Measurements from ENCODE around the gene SLC39A9. TPM values are rescaled to one million over a fixed set of nuclear protein-coding genes. Genes with fewer than 3 reads are reported as not detected.

Gene SLC39A9
- total RNA-seq, 1 experiment from 2014 or later = 44.1 TPM

GRCh38 chr14:69484444-69485314 lies 86.2 kb downstream of the SLC39A9 start, which contains the start of gene PLEKHD1 (continued):
- TF ChIP-seq OVOL2 (CRISPR knock-in tag; IDR thresholded peaks at IDR 0.05; ENCODE audit: borderline replicate concordance) (no peak), FOXP1 (CRISPR knock-in tag; IDR thresholded peaks at IDR 0.05; ENCODE audit: borderline replicate concordance) (no peak; the same call in 1 of the 2 replicates), ATF1 (CRISPR knock-in tag; IDR thresholded peaks at IDR 0.05) (no peak), JUN (CRISPR knock-in tag; IDR thresholded peaks at IDR 0.05) (no peak), ZNF138 (CRISPR knock-in tag; conservative IDR thresholded peaks at IDR 0.05) (0 out of 2 replicates have a peak, but pooled peaks have one; percentile 45), TEAD4 (CRISPR knock-in tag; IDR thresholded peaks at IDR 0.05) (no peak), PREB (CRISPR knock-in tag; IDR thresholded peaks at IDR 0.05; ENCODE audit: borderline replicate concordance) (no peak), ZNF423 (CRISPR knock-in tag; IDR thresholded peaks at IDR 0.05) (no peak), ZNF416 (CRISPR knock-in tag; IDR thresholded peaks at IDR 0.05) (no peak; the same call in 1 of the 2 replicates), ZMAT4 (CRISPR knock-in tag; IDR thresholded peaks at IDR 0.05) (no peak), SP1 (CRISPR knock-in tag; conservative IDR thresholded peaks at IDR 0.05) (peak; percentile 62; the same call in 1 of the 2 replicates), KAT7 (CRISPR knock-in tag; IDR thresholded peaks at IDR 0.05; ENCODE audit: borderline replicate concordance) (no peak), RORB (CRISPR knock-in tag; IDR thresholded peaks at IDR 0.05) (no peak), ZNF232 (CRISPR knock-in tag; IDR thresholded peaks at IDR 0.05) (no peak), ZBTB43 (CRISPR knock-in tag; IDR thresholded peaks at IDR 0.05) (peak; percentile 15; the same call in 1 of the 2 replicates), PRDM15 (CRISPR knock-in tag; IDR thresholded peaks at IDR 0.05) (no peak), NFYB (CRISPR knock-in tag; conservative IDR thresholded peaks at IDR 0.05; ENCODE audit: low read depth) (peak; percentile 73), ARID4B (CRISPR knock-in tag; IDR thresholded peaks at IDR 0.05; ENCODE audit: borderline replicate concordance) (no peak), ZNF219 (CRISPR knock-in tag; IDR thresholded peaks at IDR 0.05; ENCODE audit: borderline replicate concordance) (no peak)
- TF ChIP-seq, protein P1, sequence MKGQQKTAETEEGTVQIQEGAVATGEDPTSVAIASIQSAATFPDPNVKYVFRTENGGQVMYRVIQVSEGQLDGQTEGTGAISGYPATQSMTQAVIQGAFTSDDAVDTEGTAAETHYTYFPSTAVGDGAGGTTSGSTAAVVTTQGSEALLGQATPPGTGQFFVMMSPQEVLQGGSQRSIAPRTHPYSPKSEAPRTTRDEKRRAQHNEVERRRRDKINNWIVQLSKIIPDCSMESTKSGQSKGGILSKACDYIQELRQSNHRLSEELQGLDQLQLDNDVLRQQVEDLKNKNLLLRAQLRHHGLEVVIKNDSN (CRISPR knock-in tag; IDR thresholded peaks at IDR 0.05) = no peak
- TF ChIP-seq, protein P2, sequence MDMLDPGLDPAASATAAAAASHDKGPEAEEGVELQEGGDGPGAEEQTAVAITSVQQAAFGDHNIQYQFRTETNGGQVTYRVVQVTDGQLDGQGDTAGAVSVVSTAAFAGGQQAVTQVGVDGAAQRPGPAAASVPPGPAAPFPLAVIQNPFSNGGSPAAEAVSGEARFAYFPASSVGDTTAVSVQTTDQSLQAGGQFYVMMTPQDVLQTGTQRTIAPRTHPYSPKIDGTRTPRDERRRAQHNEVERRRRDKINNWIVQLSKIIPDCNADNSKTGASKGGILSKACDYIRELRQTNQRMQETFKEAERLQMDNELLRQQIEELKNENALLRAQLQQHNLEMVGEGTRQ (CRISPR knock-in tag; IDR thresholded peaks at IDR 0.05) = peak; percentile 15; the same call in 1 of the 2 replicates
- TF ChIP-seq, protein P3, sequence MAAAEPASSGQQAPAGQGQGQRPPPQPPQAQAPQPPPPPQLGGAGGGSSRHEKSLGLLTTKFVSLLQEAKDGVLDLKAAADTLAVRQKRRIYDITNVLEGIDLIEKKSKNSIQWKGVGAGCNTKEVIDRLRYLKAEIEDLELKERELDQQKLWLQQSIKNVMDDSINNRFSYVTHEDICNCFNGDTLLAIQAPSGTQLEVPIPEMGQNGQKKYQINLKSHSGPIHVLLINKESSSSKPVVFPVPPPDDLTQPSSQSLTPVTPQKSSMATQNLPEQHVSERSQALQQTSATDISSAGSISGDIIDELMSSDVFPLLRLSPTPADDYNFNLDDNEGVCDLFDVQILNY (CRISPR knock-in tag; IDR thresholded peaks at IDR 0.05) = peak; percentile 60; the same call in 1 of the 2 replicates
- TF ChIP-seq, protein P4, sequence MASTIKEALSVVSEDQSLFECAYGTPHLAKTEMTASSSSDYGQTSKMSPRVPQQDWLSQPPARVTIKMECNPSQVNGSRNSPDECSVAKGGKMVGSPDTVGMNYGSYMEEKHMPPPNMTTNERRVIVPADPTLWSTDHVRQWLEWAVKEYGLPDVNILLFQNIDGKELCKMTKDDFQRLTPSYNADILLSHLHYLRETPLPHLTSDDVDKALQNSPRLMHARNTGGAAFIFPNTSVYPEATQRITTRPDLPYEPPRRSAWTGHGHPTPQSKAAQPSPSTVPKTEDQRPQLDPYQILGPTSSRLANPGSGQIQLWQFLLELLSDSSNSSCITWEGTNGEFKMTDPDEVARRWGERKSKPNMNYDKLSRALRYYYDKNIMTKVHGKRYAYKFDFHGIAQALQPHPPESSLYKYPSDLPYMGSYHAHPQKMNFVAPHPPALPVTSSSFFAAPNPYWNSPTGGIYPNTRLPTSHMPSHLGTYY (CRISPR knock-in tag; IDR thresholded peaks at IDR 0.05) = no peak
